Measurements from ENCODE around the gene ARHGAP42.
A peak's percentile ranks its signal among the peaks of the same experiment; 100 is the strongest.

ARHGAP42 gene

GRCh38 chr11:100769165-100769564 is 82.1 kb downstream of the ARHGAP42 start:
- FAIRE-seq, result no peak

GRCh38 chr11:100769617-100770016 is 82.5 kb downstream of the ARHGAP42 start:
- no peak for FAIRE-seq

GRCh38 chr11:100774132-100774531 is 87.0 kb downstream of the ARHGAP42 start:
- FAIRE-seq, result no peak

GRCh38 chr11:100774859-100775258 is 87.8 kb downstream of the ARHGAP42 start:
- FAIRE-seq, result no peak

- no peak for FAIRE-seq
Measured at GRCh38 chr11:100776212-100776896, 89.3 kb downstream of the ARHGAP42 start.

- no peak for FAIRE-seq
Measured at GRCh38 chr11:100777103-100777502, 90.0 kb downstream of the ARHGAP42 start.

DNA sequence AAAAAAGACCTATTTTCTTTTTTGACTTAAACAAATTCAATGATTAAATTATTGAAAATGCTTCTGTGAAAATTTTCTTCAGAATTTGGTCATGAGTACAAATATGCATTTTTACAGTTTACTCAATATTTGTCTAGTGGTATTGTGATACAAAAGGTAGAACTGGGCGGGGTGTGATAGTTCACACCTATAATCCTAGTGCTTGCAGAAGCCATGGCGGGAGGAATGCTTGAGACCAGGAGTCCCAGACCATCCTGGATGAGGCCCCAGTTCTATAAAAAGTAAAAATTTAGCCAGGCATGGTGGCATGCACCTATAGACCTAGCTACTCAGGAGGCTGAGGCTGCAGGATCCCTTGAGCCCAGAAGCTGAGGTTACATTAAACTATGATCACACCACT is 90.6 kb downstream of the ARHGAP42 start:
- no peak for FAIRE-seq

DNA sequence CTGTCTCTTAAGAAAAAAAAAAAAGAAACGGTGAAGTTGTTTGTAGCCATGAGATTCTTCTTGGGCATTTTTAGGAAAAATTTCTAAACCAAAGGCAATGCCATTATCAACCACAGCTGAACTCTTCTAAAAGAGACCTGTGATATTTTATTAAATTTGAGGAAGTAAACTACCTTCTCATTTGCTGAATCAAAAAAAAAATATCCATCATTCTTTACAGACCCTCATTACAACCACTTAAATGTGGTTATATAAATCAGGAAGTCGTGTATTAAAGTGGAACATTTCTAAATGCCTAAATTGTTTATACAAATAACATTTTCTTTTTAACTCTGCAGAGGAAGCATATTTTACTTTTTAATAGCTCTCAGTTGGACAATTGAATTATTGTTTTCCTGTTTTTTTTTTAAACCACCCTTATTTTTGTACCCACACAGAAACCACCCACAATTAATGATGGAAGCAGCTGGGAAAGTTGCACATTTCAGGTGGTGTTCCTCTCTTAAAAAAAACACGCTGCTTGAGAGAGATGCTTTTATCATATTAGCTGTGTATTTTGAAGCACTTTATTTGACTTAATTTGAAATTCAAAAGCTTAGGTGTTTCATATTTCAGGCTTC is 91.2 kb downstream of the ARHGAP42 start:
- FAIRE-seq, result no peak

- FAIRE-seq, result no peak
Measured at GRCh38 chr11:100780470-100780869, 93.4 kb downstream of the ARHGAP42 start.

- no peak for FAIRE-seq
Measured at GRCh38 chr11:100785148-100785983, 98.3 kb downstream of the ARHGAP42 start.

DNA sequence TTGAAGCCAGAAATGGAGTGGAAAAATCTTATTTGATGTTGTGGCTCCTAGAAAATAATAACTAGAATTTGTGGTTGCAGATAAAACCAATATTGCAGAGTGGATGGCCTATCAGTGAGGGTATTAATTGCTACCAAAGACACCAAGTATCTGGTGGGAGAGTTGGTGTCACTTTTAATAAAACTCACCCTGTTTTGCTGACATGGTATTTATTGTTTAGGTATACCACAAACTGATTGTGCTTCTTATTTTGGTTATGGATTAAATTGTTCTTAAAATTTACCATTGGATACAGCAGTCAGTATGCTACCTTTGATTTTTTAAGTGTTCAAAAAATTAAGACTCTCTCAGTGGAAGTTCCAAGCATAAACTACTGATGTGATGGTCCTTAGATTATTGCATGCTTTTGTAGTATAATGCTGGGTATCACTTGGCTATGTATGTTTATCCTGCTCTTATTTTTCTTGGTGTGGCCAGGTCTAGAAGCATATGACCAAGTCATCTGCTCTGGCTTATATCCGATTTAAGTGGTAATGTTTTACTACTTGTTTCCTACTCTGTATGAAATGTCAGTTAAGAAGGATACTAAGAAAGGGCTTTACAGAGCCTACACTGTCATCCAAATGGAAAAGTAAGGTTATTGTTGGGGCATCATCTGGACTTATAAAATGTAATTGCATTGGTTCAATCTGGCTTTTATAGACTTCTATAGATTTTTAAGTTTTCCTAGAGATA is 101.6 kb downstream of the ARHGAP42 start:
- no peak for FAIRE-seq

- FAIRE-seq, result no peak
Measured at GRCh38 chr11:100789500-100789899, 102.4 kb downstream of the ARHGAP42 start.

DNA sequence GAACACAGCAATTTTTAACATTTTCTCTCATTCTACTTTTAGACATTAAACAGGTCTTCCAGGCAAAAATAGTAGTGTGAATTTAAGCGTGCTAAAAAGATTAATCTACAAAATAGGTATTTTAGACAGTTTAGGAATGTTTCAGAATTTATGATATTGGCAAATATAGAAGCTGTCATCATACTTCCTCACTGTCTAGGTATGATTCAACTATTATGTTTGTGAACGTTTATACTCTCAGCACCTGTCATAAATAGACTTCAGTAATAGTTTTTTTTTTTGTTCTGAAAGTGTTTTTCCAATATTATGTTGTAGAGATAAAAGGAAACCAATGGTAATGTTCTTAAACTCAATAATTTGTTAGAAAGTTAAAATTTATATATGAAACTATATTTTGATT is 103.0 kb downstream of the ARHGAP42 start:
- FAIRE-seq, result no peak

- no peak for FAIRE-seq
Measured at GRCh38 chr11:100791103-100791502, 104.0 kb downstream of the ARHGAP42 start.

DNA sequence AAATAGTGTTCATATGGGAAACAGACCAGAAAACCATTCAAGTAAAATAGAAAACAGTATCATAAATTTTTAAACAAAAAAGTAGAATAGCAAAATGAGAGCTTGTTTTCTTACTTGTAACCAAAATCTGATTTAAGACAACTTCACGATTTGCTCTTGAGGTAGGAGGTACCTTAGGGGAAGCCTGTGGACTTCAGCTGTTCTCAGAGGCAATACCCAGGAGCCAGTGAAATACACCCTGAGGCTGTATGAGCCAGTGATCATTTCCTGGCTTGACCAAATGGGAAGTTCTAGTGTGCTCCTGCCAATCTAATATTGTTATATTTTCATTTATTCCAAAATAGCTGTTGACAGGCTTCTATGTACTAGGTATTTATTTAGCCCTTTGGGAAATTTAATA is 104.8 kb downstream of the ARHGAP42 start:
- peak; percentile 65 for FAIRE-seq

DNA sequence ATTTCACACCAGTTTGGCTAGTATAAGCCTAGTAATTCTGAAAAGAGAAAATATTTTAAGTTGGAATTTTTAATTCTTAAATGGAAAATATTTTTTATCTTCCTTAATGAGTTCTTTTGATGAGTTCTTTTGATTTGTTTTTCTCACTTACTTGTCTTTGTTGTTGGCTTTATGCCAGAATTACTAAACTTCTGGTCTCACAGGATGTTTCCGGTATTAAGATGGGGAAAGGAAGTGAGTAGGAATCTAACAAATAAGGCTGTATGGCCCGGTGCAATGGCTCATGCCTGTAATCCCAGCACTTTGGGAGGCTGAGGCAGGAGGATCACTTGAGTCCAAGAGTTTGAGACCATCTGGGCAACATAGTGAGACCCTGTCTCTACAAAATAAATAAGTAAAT is 106.4 kb downstream of the ARHGAP42 start:
- no peak for FAIRE-seq

DNA sequence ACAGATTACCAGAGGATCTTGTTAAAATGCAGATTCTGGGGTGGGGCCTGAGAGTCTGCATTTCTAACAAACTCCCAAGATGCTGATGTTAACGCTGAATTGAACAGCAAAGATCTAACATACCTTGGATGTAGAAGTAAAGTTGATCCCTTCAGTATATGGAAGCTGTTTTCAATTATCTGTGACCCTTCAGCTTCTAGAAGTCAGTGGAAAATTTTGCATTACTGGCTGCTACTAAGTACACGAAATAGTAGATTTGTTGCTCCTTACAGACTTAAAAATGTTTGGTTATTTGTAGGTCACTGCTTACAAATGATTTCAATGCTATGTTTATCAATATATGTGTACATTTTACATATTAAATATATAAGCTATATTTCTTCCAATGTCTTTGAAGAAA is 107.4 kb downstream of the ARHGAP42 start:
- no peak for FAIRE-seq

GRCh38 chr11:100799445-100799844 is 112.4 kb downstream of the ARHGAP42 start:
- FAIRE-seq, result no peak

DNA sequence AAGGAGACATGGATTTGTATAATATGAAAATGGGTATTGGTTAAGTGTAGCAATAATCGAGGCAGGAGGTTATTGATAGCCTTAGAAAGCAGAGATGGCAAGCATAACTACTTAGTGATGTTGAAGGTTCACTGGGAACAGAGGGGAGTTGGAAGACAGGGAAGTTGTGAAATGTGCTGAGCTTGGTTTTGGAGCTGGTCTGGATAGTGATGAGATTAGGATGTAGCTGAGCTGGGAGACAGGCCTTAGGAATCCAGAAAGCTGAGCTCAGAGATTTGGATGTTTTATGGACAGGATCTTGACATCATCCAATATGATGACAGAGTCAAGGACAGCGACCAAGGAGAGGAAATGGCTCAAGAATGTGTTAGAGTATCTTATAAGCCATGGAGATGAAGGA is 113.1 kb downstream of the ARHGAP42 start:
- FAIRE-seq, result no peak

GRCh38 chr11:100801225-100801999 is 114.3 kb downstream of the ARHGAP42 start:
- no peak for FAIRE-seq

DNA sequence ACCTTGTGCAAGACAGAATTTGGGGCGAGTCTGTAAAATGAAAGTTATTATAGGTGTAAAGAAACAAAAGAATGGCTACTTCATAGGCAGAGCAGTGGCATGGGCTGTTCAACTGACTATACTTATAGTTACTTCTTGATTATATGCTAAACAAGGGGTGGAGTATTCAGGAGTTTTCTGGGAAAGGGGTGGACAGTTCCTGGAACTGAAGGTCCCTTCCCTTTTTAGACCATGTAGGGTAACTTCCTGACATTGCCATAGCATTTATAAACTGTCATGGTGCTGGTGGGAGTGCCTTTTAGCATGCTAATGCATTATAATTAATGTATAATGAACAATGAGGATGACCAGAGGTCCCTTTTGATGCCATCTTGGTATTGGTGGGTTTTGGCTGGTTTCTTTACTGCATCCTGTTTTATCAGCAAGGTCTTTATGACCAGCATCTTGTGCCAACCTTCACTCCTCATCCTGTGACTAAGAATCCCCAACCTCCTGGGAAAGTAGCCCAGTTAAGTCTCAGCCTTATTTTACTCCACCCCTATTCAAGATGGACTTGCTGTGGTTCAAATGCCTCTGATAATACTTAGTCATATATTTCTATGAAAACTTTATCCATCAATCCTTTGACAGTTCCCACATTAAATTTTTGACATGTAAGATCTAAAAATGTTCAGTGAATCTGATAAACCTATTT is 118.6 kb downstream of the ARHGAP42 start:
- FAIRE-seq, result no peak

DNA sequence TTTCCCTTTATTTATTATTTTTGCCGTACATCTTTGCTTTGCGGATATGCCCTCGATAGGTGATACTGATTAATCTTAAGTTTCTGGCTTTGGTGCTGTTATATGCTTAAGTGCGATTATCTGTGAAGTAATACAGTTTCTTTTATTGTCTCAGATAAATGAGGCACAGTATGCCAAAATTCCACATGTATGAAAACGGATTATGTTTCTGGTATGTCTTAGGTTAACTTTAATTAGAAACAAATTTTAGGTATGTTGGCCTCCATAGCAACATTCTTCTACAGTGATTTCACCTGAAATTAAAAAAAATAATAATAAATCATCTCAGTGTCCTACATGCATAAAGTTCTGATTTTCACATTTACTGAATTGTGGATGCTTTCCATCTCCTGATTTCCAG is 119.2 kb downstream of the ARHGAP42 start:
- FAIRE-seq, result no peak
